GM19099 (cell line): ENCODE measurements around the gene RAB6B.

ENCODE experiments used
- POLR2A ChIP-seq: IDR thresholded peaks from 3 replicates; pipeline ENCODE4 v1.6.1; 2011; ENCODE audit warnings: low read depth; ENCODE audit not compliant: insufficient read length; ENCODE audit errors: extremely low read depth

RAB6B gene

GRCh38 chr3:133820889-133821675 lies 74.6 kb downstream of the RAB6B start:
- TF ChIP-seq POLR2A, result no peak

- TF ChIP-seq POLR2A, result no peak
These were observed 75.6 kb downstream of the RAB6B start for GRCh38 chr3:133820129-133820528.

GRCh38 chr3:133815386-133815785 lies 80.3 kb downstream of the RAB6B start:
- TF ChIP-seq POLR2A, result no peak

- no peak for TF ChIP-seq POLR2A
These were observed 82.8 kb downstream of the RAB6B start for GRCh38 chr3:133812872-133813271.

- TF ChIP-seq POLR2A, result peak; percentile 86
These were observed 89.8 kb downstream of the RAB6B start, which contains the start of gene SRPRB for GRCh38 chr3:133805702-133806475. Gene SRPRB, plus strand, starts transcription at chr3:133805815. Its CDS starts 34 bp downstream, at chr3:133805849.

GRCh38 chr3:133805384-133805701 lies 90.3 kb downstream of the RAB6B start:
- no peak for TF ChIP-seq POLR2A

GRCh38 chr3:133804896-133805295 lies 90.8 kb downstream of the RAB6B start:
- no peak for TF ChIP-seq POLR2A

- TF ChIP-seq POLR2A, result no peak
These were observed 92.2 kb downstream of the RAB6B start for GRCh38 chr3:133803469-133803868.

- TF ChIP-seq POLR2A, result no peak
These were observed 95.7 kb downstream of the RAB6B start for GRCh38 chr3:133799794-133800585.

- TF ChIP-seq POLR2A, result no peak
These were observed 98.1 kb downstream of the RAB6B start for GRCh38 chr3:133797396-133798105.

- no peak for TF ChIP-seq POLR2A
These were observed 103.4 kb downstream of the RAB6B start for GRCh38 chr3:133792171-133792763.

- no peak for TF ChIP-seq POLR2A
These were observed 107.7 kb downstream of the RAB6B start for GRCh38 chr3:133788024-133788423.

- TF ChIP-seq POLR2A, result no peak
These were observed 111.9 kb downstream of the RAB6B start for GRCh38 chr3:133783762-133784161.

- TF ChIP-seq POLR2A, result no peak
These were observed 113.2 kb downstream of the RAB6B start for GRCh38 chr3:133782454-133782853.
